ENCODE data around the gene TNFRSF25. TPM values are rescaled to one million over a fixed set of nuclear protein-coding genes. Genes with fewer than 3 reads are reported as not detected.

Gene TNFRSF25
- total and polyA plus RNA-seq, 2 experiments from 2014 or later: 13.6 to 25.3 TPM

GRCh38 chr1:6475381-6476133 is 9.6 kb upstream of the TNFRSF25 start:
- no peak overlapping the region for H3K27ac ChIP-seq (ENCODE audit: low read depth)
- no peak overlapping the region for H2AFZ ChIP-seq
- H3F3A ChIP-seq (replicated peaks; ENCODE audit: low read depth): peaks cover 23% of the 10 kb centered on the region; the same call in 1 of the 2 replicates
- no peaks in the 10 kb centered on the region for H3K27me3 ChIP-seq (ENCODE audit: insufficient read depth)
- peaks cover 33% of the 10 kb centered on the region for H3K4me1 Mint-ChIP-seq
- H3K27me3 Mint-ChIP-seq (ENCODE audit: insufficient read depth, low read depth, poor library complexity): peaks cover 10% of the 10 kb centered on the region
- no peak overlapping the region for H3K27ac Mint-ChIP-seq
- peak; percentile 37 for ATAC-seq
- H3K9me3 Mint-ChIP-seq: no peaks in the 10 kb centered on the region
- TF ChIP-seq ZNF462 (CRISPR knock-in tag; IDR thresholded peaks at IDR 0.05): no peak
- TF ChIP-seq NANOG (IDR thresholded peaks at IDR 0.05; ENCODE audit: borderline replicate concordance): no peak
- TF ChIP-seq ZNF114 (CRISPR knock-in tag; IDR thresholded peaks at IDR 0.05): no peak
- peak; percentile 94 to 98 for TF ChIP-seq CTCF (conservative IDR thresholded peaks at IDR 0.05; ENCODE audit: low read depth in 2 of 2)
- no peaks in the 10 kb centered on the region for H3K79me2 ChIP-seq (replicated peaks; ENCODE audit: insufficient read depth)
- H3K4me3 ChIP-seq: no peak overlapping the region
- peaks cover 15% of the 10 kb centered on the region; the same call in 2 of the 3 replicates for H3K36me3 Mint-ChIP-seq (ENCODE audit: low read depth)
- H3K36me3 ChIP-seq (ENCODE audit: insufficient read depth): no peaks in the 10 kb centered on the region
- no peaks in the 10 kb centered on the region for H3K9me2 ChIP-seq (ENCODE audit: insufficient read depth)
- peak; percentile 77 for DNase-seq (ENCODE audit: low spot score)
- H3K4me2 ChIP-seq: peak overlapping the region; percentile 51; the same call in 1 of the 2 replicates
- H4K20me1 ChIP-seq (replicated peaks; ENCODE audit: insufficient read depth): peaks cover 2% of the 10 kb centered on the region; the same call in 1 of the 2 replicates
- peaks cover 21% of the 10 kb centered on the region; the same call in 1 of the 2 replicates for H3K4me1 ChIP-seq (ENCODE audit: insufficient read depth)
- H3K4me3 Mint-ChIP-seq: no peak overlapping the region

Data from GM23338 (cell line).